Suppressor macrophage (primary cell): Measurements from ENCODE around the gene GCG.
A peak's percentile ranks its signal among the peaks of the same experiment; 100 is the strongest.

Experiments
- DNase-seq, 4 experiments: peaks; one replicate each; pipeline ENCODE4 v3.0.0-alpha.2; 2020 to 2022

Gene GCG

DNA sequence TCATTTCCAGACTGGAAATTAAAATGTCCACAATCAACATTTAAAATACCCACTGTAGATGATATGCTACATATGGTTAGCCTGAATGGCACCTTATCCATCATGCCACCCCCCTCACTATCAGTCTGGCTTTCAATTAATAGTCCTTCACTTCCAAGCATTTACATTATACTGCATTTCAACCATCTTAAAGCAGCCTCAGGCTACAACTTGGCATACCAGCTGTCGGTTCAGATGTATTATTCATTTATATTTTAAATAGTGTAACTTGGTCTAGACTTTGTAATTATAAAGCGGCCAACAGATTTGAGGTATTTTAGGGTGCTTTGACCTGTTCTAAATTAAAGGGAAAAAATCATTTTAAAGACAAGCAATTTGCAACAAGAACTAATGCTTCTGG lies 2.6 kb downstream of the GCG start:
- DNase-seq = no peak

DNA sequence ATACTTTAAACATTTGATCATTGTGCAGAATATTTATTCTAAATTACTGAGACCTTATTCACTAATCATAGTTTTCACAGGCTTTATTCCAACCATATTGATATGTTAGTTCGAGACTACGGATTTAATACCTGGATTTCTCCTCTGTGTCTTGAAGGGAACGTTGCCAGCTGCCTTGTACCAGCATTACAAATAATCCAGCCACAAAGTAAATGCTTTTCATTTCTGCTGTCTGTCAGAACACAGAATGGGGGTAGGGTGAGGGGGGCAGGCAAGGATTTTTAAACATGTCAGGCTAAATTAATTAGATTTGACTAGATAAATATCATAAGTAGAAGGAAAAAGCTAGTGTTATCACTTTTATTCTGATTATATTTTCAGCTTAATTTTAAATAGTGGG lies 3.1 kb downstream of the GCG start:
- DNase-seq = no peak

- no peak for DNase-seq
Observed at GRCh38 chr2:162143969-162144368, 8.1 kb downstream of the GCG start.

DNA sequence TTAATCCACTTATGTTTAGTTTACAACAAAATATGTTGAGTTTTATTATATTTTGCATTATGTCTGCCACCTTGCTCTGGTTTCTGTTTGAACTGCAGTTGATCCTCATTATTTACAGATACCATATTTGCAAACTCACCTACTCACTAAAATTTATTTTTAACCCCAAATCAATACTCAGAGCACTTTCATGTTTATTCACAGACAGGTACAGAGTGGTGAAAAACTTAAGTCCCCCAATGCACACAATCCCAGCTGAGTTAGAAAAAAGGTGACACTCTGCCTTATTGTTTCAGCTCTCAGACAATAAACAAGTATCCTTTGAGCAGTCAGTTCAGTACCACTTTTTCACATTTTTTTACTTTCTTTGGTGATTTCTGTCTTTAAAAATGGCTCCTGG lies 13.7 kb downstream of the GCG start:
- no peak for DNase-seq

DNA sequence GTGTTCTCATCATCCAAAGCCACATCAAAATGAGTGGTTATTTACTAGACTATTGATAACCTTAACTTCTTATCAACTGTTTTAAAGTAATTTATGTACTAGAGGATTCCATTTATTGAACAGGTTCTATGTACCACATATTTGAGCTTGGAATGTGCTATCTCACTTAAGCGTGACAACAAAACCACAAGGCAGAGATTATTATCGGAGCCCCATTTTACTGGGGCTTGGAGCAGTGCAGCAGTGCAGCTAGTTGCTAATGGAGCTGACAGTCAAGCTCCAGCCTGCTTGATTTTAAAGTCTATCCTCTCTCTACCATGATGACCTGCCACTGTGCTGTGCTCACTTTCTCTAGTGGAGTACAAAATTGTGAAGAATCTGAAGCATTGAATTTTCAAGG lies 24.6 kb downstream of the GCG start:
- no peak for DNase-seq

- DNase-seq = peak in 2 of 4 experiments; percentile 25 to 31
Observed at GRCh38 chr2:162126527-162126926, 25.5 kb downstream of the GCG start.

DNA sequence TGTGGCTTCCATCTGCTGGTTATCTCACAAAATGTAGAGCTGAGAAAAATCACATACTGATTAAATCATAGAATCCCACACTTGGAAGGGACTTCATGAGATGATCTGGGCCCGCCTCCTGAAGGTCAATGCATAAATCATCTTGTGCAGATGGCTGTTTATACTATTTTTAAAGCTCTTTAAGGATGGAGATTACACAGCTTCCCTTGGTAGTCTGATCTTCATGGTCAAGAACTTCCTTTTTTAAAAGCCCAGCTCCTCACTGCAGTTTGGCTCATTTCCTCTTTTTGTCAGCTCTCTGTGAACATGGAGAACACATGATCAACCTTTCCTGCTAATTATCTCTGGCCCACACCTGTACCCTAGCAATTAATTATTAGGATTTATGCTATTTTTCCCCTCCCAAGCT lies 25.9 kb downstream of the GCG start:
- DNase-seq = peak; percentile 71 to 89 (median 81)

GRCh38 chr2:162125138-162125537 lies 26.9 kb downstream of the GCG start:
- no peak for DNase-seq

DNA sequence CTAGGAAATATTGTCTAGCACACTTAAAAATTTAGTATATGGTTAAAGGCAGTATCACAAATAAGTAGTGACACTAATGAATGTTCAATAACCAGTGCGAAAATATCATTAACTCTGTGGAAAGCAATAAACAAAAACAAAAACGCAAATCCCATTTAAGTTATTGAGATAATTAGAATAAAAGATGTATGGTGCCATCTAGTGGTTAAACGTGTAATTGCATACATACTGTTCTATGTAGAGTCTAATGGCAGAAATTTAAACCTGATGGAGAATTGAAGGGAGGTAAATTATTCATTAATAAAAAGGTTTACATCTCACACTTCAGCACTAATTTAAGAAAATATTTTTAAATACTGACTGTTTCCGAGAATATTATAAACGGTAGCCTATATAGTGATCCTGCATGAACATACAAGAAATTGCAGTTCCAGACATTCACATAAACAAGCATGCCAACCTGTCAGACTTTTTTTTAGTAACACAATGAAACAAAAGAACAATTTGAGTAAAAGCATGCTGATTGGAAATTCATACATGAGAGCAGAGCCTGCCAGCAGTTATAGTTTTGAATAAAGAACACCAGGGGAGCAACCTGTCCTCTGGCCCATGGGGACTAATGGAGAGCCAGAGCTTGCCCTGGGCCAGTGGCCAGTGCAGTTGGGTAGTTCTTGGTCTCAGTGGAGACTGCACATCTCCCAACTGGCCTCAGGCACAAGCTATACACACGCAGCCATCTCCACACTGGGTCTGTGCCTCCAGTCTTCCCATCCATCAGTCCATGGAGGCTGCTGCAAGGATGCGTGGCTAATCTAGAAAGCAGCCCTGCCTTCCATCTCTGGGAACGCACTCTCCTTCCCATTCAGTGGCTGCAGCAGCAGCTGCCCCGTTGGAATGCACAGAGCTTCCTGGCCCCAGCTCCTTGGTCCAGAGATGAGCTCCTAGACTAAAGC lies 28.0 kb downstream of the GCG start:
- peak in 3 of 4 experiments; percentile 84 to 88 (median 88) for DNase-seq

DNA sequence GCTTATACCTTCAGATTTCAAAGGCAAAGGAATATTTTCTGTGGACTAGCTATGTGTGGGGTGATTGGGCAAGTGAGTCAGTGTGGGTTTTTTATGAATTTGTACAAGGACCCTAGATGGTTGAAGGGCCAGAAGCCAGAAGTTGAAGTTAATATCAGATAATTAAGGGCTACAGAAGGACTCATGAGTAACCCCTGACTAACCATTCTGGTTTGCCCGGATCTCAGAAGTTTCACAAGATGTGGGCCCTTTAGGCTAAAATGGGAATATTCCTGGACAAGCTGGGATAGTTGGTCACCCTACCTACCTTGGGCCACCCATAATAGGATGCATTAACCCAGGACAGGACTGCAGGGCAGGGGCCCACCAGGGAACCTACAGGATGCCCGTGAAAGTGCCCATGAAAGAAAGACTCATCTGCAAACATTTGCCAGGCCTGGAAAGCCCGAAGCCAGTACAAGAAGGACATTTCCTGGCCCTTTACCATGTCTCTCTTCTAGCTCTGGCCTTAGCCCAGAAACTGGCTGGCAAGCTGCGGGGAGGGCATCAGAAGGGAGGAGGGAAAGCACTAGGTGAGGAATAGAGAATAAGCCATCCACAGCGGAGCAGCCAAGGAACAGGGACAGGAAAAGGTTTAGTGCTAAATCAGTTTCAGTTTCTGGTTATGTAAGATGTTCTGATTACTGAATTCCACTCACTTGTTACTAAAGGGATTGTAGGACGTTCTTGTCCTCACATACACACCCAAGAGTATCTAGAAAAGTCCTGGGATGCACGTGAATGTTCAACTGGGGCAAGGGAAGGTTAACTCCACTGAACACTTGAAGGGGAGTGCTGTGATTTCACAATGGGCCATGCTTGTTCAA lies 33.6 kb downstream of the GCG start:
- DNase-seq = peak in 1 of 4 experiments; percentile 31

- DNase-seq = no peak
Observed at GRCh38 chr2:162116352-162116751, 35.7 kb downstream of the GCG start.

DNA sequence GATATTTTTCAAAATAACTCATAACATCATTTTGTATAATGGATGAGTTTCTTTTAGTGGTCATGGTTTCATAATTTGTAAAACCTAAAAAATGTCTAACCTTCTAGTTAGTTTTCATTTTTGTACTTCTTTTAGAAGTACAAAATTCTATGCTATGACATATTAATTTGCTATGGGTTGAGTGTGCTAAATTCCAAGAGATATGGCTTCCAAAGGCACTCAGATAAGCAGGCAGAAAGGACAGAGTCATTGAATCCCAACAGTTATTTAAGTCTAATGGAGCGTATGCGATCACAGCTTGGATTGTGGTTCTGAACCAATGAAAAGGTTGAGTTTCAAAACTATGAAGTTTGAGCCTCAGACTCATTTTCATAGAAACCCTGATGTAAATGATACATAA lies 37.0 kb downstream of the GCG start:
- DNase-seq = no peak

DNA sequence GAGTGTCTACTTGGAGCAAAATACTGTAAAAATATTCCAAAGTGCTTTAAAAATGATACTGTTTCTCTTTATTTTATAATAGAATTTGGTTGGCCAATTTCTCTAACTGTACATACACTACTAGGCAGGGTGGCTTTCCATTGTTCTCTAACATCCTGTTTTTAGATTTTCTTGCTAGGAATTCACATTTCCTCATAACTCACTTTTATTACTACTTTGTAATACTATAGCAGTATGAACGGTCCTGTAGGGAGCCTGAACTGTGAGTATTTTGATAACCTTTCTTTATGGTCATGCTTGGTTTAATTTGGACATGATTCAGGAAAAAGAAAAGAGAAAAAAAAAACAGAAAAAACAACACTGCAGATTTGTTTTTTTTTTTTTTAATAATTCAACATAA lies 37.8 kb downstream of the GCG start:
- DNase-seq = peak in 2 of 4 experiments; percentile 50 to 61

GRCh38 chr2:162113776-162114168 lies 38.3 kb downstream of the GCG start:
- DNase-seq = peak; percentile 73 to 92 (median 84)

GRCh38 chr2:162113088-162113775 lies 38.8 kb downstream of the GCG start:
- DNase-seq = no peak

- DNase-seq = peak; percentile 63 to 85 (median 76)
Observed at GRCh38 chr2:162111958-162112850, 39.8 kb downstream of the GCG start.

DNA sequence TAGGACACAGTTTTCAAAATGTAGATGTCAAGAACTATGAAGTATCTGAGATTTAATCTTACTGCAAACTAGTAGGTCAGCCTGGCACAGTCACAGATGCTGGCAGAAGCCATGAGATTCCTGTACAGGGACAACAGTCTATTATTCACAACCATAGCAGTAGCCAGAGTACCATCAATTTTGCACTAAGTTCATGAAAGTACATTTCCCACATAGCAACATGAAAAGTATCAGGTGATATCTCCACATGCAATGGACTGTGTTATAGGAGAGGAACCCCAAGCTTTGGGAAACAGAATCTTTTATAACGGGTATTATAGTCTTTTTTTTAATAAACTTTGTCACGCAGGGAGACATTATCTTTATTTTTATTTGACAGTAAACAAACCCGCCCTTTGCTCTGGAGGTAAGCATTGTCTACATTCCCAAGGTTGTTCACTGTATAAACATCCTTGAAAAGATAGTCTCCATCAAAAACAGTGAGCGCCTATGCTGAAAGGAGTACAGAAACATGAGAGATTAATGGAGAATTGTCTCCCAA lies 44.6 kb downstream of the GCG start:
- no peak for DNase-seq

GRCh38 chr2:162106746-162107145 lies 45.3 kb downstream of the GCG start:
- DNase-seq = no peak

DNA sequence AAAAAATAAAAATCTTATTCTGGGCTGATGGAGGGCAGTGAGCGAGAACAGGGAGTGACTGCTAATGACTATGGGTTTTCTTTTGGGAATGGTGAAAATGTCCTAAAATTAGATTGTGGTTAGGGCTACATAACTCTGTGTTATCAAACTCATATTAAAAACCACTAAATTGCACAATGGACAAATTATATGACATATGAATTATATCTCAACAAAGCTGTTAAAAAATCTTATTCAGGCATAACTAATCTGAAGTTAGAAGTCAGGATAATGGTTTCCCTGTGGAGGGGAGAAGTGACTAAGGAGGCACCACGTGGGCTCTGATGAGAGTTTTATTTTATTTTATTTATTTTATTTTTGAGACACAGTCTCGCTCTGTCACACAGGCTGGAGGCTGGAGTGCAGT lies 45.9 kb downstream of the GCG start:
- no peak for DNase-seq

GRCh38 chr2:162103443-162104009 lies 48.5 kb downstream of the GCG start:
- no peak for DNase-seq

DNA sequence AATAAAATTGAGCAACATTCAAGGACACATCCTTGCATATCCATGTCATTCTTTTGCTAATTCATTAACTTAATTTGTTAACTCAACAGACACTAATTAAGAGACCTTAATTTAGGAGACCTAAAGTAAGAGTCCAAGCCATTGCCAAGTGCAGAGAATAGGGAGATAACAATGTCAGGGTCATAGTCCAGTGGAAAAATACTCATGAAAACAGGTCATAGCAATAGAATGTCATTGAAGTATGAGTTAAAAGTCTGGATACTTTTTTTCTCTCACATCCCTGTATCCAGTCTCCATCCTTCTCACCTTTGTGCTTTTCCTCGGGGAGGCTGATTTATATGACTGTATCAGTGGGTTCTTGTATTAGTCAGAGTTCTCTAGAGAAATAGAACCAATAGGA lies 51.5 kb downstream of the GCG start:
- no peak for DNase-seq
